GM21717 (cell line): ENCODE results near the gene JMJD1C.

Experiments
- ATAC-seq: cut with Tn5 transposase; IDR thresholded peaks from one replicate; pipeline ENCODE4 v1.9.1; 2021; ENCODE audit warnings: mild to moderate bottlenecking, moderate library complexity; ENCODE audit not compliant: unreplicated experiment

JMJD1C gene

DNA sequence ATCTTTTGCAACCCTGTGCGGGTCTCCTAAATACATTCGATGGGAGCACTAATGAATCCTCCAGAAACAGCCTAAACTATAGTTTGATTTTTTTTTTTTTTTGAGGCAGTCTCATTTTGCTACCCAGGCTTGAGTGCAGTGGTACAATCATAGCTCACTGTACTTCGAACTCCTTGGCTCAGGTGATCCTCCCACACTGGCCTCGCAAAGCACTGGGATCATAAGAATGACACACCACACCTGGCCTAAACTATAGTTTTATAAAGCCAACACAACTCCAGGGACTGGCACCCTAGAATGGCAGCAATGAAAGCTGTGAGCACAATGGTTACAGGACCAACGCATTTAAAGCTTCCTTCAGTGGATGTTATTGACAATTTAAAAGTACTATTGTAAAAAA lies 14.5 kb upstream of the JMJD1C start:
- ATAC-seq: no peak

DNA sequence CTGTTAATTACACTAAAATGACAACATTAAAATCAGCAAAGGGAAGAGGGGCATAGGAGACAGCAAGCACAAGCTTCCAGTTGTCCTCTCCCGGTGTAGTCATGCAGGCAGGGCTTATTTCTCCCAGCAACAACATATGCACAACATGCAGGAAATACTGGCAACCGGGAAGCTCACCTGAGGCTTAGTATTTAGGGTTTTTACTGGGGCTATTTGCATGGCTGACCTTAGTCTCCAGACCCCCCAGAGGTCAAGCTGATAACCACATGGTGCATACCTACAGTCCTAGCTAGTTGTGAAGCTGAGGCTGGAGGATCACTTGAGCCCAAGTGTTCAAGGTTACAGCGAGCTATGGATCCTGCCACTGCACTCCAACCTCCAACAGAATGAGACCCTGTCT lies 12.8 kb upstream of the JMJD1C start:
- ATAC-seq: no peak

DNA sequence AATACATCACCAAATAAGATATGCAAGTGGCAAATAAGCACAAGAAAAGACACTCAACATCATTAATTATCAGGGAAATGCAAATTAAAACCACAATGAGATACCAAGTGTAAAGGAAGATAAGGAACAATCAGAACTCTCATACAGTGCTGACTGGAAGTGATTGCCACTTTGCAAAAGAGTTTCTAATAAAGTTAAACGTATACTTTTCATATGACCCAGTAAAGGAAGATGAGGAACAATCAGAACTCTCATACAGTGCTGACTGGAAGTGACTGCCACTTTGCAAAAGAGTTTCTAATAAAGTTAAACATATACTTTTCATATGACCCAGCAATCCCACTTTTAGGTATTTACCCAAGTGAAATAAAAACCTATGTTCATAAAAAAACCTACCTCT lies 12.2 kb upstream of the JMJD1C start:
- ATAC-seq: no peak

DNA sequence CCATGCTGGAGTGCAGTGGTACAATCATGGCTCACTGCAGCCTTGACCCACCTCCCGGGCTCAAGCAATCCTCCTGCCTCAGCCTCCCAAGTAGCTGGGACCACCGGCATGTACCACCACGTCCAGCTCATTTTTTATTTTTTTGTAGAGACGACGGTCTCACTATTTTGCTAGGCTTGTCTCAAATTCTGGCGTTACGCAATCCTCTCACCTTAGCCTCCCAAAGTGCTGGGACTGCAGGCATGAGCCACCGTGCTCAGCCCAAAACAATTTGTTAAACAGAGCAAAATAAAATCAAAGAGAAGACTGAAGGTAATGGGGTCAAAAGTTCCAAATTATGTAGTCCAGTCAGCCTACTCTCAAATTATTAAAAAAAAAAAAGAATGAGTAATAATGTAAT lies 8.7 kb upstream of the JMJD1C start:
- ATAC-seq: no peak

DNA sequence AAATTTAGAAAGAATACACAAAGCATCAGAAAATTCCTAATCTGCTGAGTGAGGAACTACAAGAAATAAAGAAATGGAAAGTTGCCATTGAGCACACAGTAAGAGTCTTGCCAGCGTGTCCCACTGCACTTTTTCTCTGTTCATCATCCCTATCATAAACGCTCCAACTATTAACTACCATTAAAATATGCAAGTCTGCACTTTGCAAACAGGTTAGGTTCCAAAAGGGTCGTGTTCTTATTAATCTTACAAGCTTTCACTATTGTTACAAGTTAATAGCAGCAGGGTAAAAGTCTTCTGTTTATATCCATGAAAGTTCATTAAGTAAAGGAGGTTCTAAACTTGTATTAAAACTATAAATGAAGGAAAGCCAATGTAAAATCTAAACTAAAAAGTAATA lies 5.2 kb upstream of the JMJD1C start:
- no peak for ATAC-seq

DNA sequence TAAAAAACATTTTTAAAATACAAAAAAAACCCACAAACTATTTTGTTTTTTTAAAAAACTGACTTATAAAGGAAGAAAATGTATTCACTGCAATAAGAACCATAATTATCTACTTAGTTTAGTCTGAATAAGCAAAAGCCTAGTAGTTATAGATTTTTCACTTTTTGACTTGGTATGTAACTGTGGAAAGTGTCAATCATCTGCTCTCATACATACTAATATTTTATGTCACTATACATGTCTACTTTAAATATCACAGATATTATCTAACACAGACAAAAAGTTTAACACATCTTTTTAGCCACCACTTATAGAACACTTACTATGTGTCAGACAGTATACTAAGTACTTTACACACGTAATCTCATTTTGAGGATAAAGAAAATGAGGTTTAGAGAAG lies 3.2 kb upstream of the JMJD1C start:
- no peak for ATAC-seq

DNA sequence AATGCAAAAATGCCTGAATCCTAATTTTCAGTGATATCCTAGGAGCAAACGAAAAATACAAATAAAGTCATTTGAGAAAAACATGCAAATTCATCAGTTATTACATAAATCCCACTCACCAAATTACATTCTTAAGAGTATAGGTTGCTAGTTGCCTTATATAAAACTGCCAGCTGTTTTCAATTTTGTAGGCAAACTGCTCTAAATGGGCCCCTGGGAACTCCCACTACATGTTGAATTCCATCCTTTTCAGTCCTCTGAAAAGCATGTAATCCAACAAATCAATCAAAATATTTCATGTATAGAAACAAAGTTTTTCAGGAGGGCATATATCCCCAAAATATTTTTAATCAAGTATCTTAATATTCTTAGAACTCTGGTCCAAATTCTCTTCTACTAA lies 2.1 kb upstream of the JMJD1C start:
- ATAC-seq: no peak

DNA sequence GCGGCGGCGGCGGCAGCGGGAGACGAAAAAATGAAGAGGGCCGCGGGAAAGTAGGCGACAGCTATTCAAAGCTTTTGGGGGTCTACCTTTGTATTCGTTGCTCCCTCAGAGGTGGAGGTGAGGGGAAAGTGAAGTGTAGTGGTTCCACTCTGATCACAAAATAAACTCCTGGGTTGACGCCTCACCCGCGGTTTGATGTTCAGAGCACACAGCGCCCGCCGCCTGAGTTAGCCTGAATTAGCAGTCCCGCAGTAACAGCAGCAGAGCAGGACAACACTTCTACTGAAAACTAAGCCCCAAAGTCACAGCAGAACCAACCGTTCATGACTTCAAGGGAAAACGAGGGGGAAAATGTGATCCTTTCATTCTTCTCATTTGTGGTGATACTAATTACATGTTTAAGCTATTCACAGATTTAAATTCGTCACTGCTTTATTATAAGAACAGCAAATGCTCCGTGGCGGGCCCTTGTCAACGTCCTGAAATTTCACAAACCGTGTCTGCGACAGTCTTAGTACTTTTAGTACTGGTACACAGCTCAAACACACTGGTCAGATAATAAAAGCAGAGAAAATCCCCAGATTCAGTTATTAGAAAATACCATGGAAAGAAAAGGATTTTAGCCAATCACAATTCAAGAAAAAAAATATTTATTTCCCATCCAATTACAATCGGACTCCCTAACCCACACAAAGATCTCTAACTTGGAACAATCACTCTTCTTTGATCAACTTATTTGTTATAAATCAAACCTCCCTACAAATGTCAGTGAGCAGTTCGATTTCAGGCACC lies 563 bp upstream of the JMJD1C start:
- peak; percentile 29 for ATAC-seq

DNA sequence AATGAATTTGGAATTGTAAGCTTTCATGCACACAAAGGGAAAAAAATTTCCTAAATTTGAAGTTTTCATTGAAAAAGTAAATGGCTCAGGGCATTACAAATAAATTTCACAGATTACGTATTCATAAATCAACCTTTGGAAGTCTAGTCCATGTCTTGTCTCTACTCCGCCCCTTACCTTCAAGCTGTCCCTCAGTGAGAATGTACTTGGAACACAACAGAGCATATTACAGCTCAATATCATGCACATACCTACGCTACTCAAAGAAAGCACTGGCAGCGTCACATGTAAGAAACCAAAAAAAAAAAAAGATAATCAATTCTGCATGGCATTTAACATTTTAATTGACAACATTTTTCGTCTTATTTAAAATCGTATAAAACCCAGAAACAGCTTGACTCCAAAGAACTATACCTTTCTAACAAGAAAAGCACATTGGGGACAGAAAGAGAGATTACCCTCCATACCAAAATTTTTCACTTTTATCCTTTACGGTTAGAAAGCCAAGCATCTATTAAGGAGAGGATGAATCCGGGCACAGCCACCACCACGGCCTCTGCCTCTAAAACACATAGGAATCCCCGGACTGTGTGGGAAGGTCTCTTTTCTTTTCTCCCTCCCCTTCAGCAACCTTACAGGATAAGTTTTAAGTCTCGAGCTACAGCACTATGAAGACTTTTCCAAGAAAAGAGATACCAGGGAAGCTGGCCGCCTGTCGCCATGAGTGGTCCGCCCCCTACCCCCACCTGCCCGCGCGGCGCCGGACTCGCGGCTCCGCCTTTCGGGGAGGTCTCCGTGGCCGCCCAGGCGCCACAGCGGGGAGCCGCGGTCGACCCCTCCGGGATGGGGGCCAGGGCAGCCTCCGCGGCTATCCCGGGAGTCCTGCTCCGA lies 1.1 kb downstream of the JMJD1C start:
- peak; percentile 52 for ATAC-seq

DNA sequence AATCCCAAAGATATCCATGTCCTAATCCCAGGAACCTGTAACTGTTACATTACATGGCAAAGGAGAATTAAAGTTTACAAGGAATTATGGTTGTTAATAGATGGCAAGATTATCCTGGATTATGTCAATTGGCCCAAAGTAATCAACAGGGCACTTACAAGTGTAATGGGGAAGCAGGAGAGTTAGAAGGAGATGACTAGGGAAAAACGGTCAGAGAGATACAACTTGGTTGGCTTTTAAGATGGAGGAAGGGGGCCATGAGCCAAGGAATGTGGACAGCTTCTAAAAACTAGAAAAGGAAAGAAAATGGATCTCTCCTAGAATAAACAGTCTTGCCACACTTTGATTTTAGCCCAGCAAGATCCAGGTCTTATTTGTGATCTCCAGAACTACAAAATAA lies 3.3 kb downstream of the JMJD1C start:
- no peak for ATAC-seq

DNA sequence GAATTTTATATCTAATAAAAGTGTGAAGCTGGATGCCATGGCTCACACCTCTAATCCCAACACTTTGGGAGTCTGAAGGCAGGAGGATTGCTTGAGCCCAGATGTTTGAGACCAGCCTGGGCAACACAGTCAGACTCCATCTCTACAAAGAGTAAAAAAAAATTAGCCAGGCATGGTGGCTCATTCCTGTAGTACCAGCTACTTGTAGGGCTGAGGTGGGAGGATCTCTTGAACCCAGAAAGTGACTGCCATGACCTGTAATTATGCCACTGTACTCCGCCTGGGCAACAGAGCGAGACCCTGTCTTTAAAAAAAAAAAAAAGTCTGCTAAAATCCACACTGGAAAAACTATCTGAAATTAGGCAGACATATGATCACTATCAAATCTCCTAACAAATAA lies 7.6 kb downstream of the JMJD1C start:
- no peak for ATAC-seq

DNA sequence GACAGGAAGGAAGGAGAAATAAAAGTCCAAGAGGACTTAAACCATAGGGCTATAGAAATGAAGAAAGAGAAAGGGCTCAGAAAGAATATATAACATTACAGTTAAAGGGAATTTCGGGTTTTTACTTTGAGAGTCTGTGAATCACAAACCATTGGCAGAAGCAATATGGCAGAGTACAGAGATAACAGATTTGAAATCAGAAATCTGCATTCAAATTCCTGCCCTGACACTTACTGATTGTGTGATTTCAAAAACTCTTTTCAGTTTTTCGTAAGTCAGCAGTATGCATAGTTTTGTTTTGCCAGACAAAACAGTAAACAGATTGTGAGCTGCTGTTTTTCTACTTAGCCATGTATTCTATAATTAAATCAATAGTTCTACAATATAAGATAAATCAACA lies 8.2 kb downstream of the JMJD1C start:
- ATAC-seq: no peak

DNA sequence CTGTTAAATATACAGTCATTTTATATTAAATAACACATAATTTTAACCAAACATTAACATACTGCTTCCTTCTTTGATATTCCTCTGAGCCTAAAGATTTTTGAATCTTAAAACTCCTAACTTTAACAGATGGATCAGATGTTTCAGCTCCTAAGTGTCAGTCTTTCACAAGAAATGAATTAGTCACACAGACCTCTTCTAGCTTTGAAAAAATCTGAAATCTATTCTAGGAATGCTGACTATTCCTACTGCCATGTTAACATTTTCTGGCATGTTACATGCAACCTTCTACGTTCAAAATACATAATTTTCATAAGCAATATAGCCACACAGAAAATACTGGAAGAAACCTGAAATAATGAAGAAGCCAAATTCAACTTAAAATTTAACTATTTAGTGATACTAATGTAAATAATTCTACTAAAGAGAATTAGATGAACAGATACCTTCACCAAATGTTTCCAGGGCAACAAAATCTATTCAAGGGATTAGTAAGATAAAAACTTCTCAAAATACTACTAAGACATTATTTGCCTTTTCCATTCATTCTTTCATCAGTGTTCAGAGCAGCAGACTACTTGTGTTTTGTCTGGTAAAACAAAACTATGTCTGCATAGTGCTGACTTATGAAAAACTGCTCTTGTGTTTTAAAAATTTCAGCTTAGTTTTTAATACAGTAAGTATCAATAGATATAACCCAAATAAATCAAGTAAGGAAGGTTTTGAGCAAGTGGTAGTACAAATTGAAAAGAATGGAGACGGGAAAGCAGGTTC lies 9.2 kb downstream of the JMJD1C start:
- ATAC-seq: no peak

DNA sequence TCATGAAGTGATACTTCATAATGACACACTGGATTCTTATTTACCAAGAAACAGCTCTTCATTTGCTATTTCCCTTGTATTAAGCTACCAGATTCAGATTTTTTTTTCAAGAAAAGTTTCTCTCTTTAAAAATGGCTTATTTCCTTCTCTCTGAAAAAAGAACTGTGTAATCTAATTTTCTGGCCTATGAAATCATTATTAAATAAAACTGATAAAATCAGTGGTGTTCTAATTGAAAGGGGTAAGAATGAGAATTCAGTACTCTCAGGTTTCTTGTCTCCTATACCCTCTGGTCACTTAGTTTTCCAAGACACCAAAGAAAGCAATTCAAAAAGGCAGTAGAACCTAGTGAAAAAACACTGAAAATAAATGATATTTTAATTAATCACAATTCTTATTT lies 10.3 kb downstream of the JMJD1C start:
- ATAC-seq: no peak

DNA sequence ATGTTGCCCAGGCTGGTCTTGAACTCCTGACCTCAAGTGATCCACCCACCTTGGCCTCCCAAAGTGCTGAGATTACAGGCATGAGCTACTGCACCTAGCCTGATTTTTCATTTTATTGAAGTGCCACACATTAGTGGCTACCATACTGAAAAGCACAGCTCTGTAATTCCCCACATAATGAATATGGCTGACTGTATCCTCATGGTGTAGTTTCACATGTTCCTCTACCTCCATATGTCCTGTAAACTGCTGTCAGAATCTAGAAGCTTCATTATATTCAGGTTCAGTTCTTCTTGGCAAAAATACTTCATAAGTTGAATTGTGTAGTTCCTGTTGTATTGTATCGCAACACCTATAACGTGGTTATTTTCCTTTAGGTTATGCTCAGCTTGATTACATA lies 11.1 kb downstream of the JMJD1C start:
- ATAC-seq: no peak

DNA sequence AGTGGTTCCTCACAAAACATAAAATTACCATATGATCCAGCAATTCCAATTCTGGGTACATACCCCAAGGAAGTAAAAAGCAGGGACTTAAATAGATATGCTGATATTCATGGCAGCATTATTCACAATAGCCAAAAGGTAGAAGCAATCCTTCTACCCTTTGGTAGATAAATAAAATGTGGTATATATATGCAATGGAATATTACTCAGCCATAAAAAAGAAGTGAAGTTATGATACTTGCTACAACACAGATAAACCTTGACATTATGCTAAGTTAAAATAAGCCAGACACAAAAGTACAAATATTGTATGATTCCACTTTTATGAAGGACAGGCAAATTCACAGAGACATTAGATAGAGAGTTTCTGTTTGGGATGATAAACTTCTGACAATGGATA lies 13.3 kb downstream of the JMJD1C start:
- no peak for ATAC-seq

DNA sequence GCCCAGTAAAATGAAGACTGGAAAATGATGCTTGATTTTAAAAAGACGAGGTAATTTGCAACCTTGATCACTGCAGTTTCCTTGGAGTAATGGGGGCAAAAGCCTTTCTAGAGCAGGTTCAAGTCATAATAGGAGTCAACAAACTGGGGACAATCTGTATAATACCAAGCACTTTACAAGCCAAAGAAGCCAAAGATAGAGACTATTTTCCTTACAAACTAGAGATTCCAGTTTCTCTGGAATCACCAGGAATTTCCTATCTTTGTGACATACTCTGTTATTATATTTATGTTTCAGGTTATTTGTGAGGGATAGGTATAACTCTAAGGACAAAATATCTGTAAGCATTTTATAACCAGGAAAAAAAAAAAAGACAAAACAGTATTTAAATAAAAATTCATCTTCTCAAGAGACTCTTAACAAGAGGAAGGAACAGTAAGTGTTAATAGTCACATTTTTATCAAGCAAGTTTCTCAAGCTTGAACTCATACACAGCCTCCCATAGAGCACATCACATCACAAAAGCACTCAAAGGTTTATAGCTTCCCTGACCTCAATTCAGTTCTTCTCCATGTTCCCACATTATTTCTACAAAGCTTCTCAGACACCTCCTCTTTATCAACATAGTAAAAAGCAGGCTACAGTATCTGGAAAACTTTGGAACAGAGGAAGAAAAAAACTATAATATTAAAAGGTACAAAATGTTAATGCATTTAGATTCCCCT lies 18.9 kb downstream of the JMJD1C start:
- ATAC-seq: no peak

DNA sequence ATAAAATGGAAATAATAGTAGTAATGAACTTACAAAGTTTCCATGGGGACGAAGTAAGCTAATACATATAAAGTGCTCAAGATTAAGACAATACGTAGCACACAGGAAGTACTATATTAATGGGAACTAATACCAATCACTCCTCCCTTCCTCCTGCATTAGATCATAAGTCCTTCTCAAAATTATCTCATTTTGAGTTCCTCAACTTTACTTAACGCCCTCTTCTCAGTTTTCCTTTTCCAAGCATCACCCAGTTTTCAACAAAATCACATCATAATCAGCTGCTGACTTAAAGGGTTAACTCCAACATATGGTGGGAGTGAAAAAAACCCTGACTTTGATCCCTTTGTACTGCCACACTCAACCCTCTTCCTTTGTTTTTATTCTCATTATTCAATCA lies 24.4 kb downstream of the JMJD1C start:
- no peak for ATAC-seq

DNA sequence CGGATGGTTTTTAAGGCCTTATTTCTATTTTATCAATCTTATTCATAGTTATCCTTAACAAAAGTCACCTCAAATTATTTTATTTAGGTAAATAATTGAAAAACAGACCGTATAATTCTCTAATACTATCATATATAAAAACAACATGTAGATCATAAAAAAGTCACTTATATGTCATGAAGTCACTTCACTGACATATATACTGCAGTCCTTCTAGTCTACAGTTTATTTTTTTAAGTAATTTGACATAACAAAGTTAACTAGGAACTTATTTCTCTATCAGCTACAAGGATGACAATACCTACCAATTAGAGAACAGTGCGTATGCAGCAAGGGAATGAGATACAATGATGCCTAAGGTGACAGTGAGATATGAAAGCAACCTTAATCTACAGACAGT lies 26.2 kb downstream of the JMJD1C start:
- no peak for ATAC-seq

DNA sequence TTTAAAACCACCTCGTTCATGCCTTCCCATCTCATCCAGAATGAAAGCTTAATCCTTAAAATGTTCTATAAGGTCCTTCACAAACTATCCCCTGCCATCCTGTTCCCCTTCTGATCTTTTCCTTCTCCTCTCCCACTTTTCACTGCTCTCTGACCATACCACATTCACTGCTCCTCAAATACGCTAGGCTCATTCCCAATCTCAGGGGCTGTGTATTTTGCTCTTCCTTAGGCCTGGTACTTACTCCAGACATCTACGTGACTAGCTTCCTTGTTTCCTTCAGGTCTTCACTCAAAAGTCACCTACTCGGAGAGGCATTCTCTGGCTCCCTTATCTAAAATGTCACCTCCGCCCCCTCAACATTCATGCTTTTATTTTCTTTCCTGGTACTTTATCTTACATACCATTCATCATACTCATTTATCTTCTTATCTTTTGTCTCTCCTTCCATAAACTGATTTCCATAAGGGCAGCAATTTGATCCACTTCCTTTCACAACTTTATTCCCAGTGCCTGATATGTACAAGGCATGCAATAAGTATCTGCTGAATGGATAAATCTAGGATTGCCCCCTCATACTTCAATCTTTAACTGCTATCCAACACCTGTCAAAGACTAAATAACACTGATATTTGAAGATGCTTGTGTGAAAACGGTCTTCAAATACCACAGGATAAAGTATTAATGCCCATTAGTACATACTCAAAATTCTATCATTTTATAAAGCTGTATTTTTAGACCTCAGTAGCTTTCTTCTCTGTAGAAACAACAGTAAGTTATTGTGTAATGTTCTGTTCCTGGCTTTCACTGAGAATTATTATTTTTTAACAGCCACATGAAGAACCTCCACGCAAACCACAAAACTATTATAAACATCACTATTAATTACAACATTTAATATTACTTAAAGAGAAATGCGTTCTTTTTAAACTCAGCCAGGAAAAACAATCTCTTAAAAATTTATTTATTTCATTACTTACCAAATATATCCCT lies 27.0 kb downstream of the JMJD1C start:
- ATAC-seq: no peak
